Astrocyte of the cerebellum (primary cell): ENCODE measurements around the gene SH3BP2.

Source experiments
- DNase-seq: peaks from one replicate; pipeline ENCODE4 v3.0.0-alpha.2; 2011; ENCODE audit warnings: low read depth
- H3K4me3 ChIP-seq: 2 replicates; pipeline ENCODE4 v1.5.1; 2011; ENCODE audit warnings: mild to moderate bottlenecking, low read depth, low read length, moderate library complexity
- CTCF ChIP-seq: IDR thresholded peaks from 2 replicates; pipeline ENCODE4 v1.5.1; 2012; ENCODE audit warnings: low read length, low read depth, moderate library complexity, mild to moderate bottlenecking; ENCODE audit errors: missing control alignments
- in situ Hi-C: cut with HindIII; loops from 2 replicates; pipeline ENCODE4 v1.10.0; 2017; ENCODE audit warnings: low sequenced_read_pairs

Gene SH3BP2

GRCh38 chr4:2799971-2800690 lies 7.2 kb downstream of the SH3BP2 start:
- no peak for DNase-seq
- H3K4me3 ChIP-seq: no peak overlapping the region
- TF ChIP-seq CTCF: no peak
- in situ Hi-C loops: no loop called here

GRCh38 chr4:2800691-2801596 lies 8.1 kb downstream of the SH3BP2 start:
- H3K4me3 ChIP-seq: no peak overlapping the region
- DNase-seq: peak; percentile 59
- no peak for TF ChIP-seq CTCF
- in situ Hi-C loops: no loop called here

- H3K4me3 ChIP-seq: no peak overlapping the region
- TF ChIP-seq CTCF: no peak
- in situ Hi-C loops: no loop called here
- no peak for DNase-seq
These were observed 10.0 kb downstream of the SH3BP2 start for GRCh38 chr4:2802618-2803531.

- in situ Hi-C loops: no loop called here
- TF ChIP-seq CTCF: no peak
- no peak overlapping the region for H3K4me3 ChIP-seq
- no peak for DNase-seq
These were observed 11.0 kb downstream of the SH3BP2 start for GRCh38 chr4:2803624-2804448.

GRCh38 chr4:2804449-2804972 lies 11.6 kb downstream of the SH3BP2 start:
- no peak for DNase-seq
- in situ Hi-C loops: no loop called here
- H3K4me3 ChIP-seq: no peak overlapping the region
- no peak for TF ChIP-seq CTCF
